ENCODE data around the gene TTC29. TPM values are rescaled to one million over a fixed set of nuclear protein-coding genes. Genes with fewer than 3 reads are reported as not detected.
"Not testable (repeated sequence)": the region's sequence is repeated elsewhere in the genome, so short reads cannot be mapped to it uniquely, and the experiment has no call there.

The TTC29 gene
- total RNA-seq, 1 donor from 2014 or later: 0.24 TPM

DNA sequence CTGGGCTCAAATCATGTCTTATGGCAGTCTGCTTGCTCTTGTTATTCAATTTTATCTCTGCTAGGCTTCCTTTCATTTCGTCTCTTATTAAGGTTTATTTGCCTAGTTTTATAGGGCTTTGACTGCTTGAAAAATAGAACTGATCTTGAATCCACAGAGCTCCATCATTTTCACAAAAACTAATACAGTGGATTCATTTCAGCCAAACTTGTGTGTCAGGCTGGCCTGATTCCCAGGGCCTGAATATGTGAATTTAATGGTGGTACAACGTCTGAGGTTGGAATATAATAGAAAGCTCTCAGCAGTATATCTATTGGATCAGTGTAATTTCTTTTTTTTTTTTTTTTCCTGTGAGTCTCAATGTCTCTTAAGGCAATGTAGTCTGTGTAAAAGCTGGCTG, 183.6 kb downstream of the TTC29 start:
- DNase-seq (ENCODE audit: low spot score): no peak
- intact Hi-C loops (cut with DNase I): no loop called here

DNA sequence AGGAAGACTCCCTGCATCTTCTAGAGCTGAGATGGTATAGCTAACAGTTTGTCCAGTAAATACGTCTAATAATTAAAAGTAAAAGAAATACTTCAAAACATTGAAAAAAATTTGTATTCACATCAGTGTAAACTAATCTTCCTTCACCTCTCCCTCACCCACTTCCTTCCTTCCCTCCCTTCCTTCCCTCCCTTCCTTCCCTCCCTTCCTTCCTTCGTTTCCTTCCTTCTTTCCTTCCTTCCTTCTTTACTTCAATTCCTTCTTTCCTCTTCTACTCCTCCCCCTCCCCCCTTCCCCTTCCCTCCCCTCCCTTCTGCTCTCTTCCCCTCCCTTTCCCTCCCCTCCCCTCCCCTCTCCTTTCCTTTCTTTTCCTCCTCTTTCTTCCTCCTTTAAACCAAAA, 203.2 kb downstream of the TTC29 start:
- intact Hi-C loops (cut with DNase I): no loop called here
- no peak for DNase-seq (ENCODE audit: low spot score)

DNA sequence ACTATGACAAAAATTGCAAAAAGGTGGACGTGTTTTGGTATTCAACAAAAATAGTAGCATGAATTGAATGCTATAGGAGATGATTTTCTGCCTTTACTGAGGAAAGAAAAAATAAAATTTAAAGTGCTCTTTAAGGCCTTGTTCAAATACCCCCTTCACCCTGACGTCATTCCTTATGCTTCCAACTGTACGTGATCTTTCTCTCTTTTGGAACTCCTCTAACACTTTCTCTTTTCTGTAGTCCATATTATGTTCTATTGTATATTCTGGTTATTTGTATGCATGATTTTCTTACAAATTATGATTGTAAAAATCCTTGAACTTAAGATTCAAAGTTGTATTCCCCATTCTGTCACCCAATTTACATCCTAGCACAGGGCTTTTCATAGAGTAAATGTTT, 206.5 kb downstream of the TTC29 start:
- intact Hi-C loops (cut with DNase I): no loop called here
- no peak for DNase-seq (ENCODE audit: low spot score)

DNA sequence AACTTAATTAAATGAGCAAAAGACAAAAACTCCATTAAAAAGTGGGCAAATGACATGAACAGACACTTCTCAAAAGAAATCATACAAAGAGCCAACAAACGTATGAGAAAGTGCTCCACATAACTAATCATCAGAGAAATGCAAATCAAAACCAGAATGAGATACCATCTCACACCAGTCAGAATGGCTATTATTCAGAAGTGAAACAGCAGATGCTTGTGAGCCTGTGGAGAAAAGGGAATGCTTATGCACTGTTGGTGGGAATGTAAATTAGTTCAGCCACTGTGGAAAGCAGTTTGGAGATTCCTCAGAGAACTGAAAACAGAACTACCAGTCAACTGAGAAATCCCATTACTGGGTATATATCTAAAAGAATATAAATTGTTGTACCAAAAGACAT, 222.1 kb downstream of the TTC29 start:
- intact Hi-C loops (cut with DNase I); DNase-seq (ENCODE audit: low spot score): not testable (repeated sequence)

DNA sequence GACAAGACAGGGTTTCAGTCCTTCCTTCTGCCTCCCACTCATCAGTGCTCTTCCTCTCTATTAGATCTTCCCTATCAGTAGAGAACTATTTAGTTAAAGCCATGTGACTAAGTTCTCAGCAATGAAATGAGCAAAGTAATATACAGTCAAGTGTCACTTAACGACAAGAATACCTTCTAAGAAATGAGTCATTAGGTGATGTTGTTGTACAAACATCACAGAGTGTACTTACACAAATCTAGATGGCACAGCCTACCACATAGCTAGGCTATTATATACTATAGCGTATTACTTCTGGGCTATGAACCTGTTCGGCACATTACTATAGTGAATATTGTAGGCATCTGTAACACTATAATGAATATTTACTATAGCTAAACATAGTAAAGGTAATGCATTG, 235.7 kb downstream of the TTC29 start:
- DNase-seq (ENCODE audit: low spot score): no peak
- intact Hi-C loops (cut with DNase I): no loop called here

DNA sequence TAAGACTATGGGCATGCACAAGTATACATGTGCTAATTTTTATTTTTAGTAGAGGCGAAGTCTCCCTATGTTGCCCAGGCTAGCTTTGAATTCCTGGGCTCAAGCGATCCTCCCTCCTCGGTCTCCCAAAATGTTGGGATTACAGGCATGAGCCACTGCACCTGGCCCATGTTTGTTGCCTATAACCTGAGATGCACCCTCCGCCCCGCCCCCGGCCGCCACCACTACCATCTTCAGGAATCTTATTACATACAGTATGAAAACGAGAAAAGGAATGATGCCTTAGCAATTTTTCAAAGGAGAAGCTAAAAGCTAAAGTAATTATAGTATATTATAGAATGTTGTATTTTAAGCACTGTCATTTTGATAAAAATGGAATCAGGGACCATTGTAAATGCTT, 245.8 kb downstream of the TTC29 start:
- no peak for DNase-seq (ENCODE audit: low spot score)
- intact Hi-C loops (cut with DNase I): no loop called here

DNA sequence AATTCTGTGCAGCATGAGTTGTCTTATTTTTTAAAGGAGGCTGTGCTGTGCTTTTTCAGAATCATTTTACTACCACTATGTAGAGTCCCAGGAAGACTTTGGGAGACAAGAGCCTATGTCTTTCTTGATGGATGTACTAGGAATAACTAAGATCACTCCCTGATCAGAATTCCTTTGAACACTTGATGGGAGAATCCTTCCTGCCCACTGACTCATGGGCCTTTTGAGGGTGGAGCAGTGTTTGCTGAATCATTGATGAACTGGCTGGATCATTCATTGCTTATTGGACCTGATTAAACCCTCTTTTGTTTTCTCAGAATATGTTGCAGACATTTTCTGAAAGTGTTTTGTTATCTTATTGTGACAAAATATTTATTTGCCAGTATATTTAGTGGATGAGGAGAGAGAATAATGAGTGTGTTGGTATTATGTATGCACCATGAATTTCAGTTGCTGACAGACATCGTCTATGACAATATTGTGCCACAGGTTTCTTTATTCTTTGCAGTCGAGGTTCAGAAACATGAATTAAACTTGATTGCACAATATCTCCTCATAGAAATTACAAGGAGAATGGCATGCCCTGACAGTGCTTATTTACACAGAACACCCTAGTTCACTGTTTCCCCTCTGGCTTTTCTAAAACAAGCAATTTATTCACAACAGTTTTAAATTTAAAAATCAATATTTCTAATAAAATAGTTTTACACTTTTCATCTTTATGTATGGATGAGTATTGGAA, 270.7 kb downstream of the TTC29 start:
- intact Hi-C loops (cut with DNase I): no loop called here
- DNase-seq (ENCODE audit: low spot score): no peak

DNA sequence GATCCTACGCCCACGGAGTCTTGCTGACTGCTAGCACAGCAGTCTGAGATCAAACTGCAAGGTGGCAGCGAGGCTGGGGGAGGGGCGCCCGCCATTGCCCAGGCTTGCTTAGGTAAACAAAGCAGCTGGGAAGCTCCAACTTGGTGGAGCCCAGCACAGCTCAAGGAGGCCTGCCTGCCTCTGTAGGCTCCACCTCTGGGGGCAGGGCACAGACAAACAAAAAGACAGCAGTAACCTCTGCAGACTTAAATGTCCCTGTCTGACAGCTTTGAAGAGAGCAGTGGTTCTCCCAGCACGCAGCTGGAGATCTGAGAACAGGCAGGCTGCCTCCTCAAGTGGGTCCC, 281.7 kb downstream of the TTC29 start:
- intact Hi-C loops (cut with DNase I); DNase-seq (ENCODE audit: low spot score): not testable (repeated sequence)

DNA sequence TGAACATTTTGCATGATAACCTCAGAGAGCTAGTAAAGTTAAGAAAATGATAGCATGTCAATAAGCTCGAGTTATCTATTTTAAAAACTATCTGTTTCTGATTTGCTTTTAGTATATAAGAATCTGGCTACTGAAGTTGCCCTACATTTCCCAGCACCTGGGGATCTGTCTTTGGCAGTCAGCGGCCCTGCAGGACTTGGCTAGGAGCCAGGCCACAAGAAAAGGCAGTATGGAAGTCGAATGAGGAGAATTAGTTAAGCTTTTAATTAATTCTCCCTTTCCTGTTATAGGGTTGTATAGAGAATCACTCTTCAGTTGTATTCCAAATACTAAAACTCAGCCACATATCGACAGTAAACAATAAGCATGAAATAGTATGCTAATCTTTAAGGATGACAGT, 284.3 kb downstream of the TTC29 start:
- intact Hi-C loops (cut with DNase I): no loop called here
- no peak for DNase-seq (ENCODE audit: low spot score)

Measured in cardiac septum (tissue), 1 donor.